SU-DHL-6 (cell line): Measurements from ENCODE around the gene EEF2K.

Experiments used
- EZH2phosphoT487 ChIP-seq: fragments of 200-600 bp; sonication (generic), shearing (Covaris generic); conservative IDR thresholded peaks from 2 replicates; pipeline ENCODE4 v1.6.1; 2018; ENCODE audit warnings: mild to moderate bottlenecking, antibody characterized with exemption, low read length, moderate library complexity, mixed read lengths
- TF ChIP-seq, protein P1 (sequence below): fragments of 200-600 bp; sonication (generic); IDR thresholded peaks from one replicate; pipeline ENCODE4 v1.5.1; 2017; ENCODE audit warnings: antibody characterized with exemption, mild to moderate bottlenecking, low read length, moderate library complexity; ENCODE audit not compliant: insufficient read depth, poor library complexity, severe bottlenecking

DNA sequence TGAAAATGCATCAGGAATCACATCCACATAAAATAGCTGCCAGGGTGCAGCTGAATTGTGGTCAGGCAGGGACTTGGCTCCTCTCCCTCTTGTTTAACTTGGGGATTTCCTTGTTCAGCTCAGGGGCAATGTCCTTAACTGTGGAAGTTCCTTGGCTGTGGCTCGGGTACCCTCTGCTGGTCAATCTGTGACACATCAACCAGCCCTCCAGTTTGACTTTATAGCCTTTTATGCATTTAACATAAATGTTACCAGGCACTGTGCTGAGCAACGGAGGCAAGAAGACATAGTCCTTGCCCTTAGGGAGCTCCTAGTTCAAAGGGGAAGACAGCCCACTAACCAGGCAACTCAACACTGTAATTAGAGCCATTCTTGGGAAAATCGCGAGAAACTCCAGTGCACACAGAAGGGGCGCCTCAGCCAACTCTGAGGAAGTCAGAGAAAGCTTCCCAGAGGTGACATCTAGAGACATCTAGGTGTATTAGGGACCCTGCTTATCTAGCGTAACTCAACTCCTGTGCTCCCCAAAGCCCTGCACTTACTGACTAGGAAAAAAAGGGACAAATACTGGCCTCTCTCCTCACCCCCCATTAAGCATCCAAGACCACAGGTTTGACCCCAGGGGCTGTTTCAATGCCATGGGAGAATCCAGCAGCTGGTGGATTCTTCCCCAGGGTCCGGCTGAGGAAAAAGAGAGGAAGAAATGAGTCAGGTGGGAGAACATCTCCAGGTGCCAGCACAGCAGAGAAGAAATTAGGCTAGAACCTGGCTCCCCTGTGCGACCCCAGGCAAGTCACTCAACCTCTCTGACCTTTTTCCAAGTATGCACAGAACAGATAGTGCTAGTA, 17.3 kb upstream of the EEF2K start:
- TF ChIP-seq EZH2phosphoT487 = no peak
- TF ChIP-seq, protein P1, sequence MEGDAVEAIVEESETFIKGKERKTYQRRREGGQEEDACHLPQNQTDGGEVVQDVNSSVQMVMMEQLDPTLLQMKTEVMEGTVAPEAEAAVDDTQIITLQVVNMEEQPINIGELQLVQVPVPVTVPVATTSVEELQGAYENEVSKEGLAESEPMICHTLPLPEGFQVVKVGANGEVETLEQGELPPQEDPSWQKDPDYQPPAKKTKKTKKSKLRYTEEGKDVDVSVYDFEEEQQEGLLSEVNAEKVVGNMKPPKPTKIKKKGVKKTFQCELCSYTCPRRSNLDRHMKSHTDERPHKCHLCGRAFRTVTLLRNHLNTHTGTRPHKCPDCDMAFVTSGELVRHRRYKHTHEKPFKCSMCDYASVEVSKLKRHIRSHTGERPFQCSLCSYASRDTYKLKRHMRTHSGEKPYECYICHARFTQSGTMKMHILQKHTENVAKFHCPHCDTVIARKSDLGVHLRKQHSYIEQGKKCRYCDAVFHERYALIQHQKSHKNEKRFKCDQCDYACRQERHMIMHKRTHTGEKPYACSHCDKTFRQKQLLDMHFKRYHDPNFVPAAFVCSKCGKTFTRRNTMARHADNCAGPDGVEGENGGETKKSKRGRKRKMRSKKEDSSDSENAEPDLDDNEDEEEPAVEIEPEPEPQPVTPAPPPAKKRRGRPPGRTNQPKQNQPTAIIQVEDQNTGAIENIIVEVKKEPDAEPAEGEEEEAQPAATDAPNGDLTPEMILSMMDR = peak; percentile 80
